NB4 (cell line): ENCODE data around the gene SVOP.

Source experiments
- DNase-seq: peaks from one replicate; pipeline ENCODE4 v3.0.0; 2010; ENCODE audit warnings: low read depth
- H3K4me3 ChIP-seq: one replicate; pipeline ENCODE4 v1.5.1; 2011; ENCODE audit warnings: mild to moderate bottlenecking, low read depth, low read length, moderate library complexity
- CTCF ChIP-seq: IDR thresholded peaks from one replicate; pipeline ENCODE4 v1.5.1; 2012; ENCODE audit warnings: low read depth, low read length
- MAX ChIP-seq: IDR thresholded peaks from 2 replicates; pipeline ENCODE4 v1.6.1; 2011; ENCODE audit warnings: low read depth, low read length
- MYC ChIP-seq: IDR thresholded peaks from 2 replicates; pipeline ENCODE4 v1.6.1; 2011; ENCODE audit warnings: low read depth, low read length
- POLR2A ChIP-seq: IDR thresholded peaks from 2 replicates; pipeline ENCODE4 v1.6.1; 2011; ENCODE audit warnings: mild to moderate bottlenecking; ENCODE audit not compliant: insufficient read length; ENCODE audit errors: extremely low read depth

Gene SVOP

GRCh38 chr12:108947097-108947496 is 73.8 kb downstream of the SVOP start:
- TF ChIP-seq MYC (no peak), MAX (no peak), POLR2A (no peak), CTCF (no peak)
- no peak overlapping the region for H3K4me3 ChIP-seq
- no peak for DNase-seq

- DNase-seq = no peak
- no peak overlapping the region for H3K4me3 ChIP-seq
- TF ChIP-seq MYC = no peak
- no peak for TF ChIP-seq CTCF
- no peak for TF ChIP-seq POLR2A
- no peak for TF ChIP-seq MAX
Measured at GRCh38 chr12:108940138-108940537, 80.7 kb downstream of the SVOP start.

GRCh38 chr12:108939594-108939993 is 81.3 kb downstream of the SVOP start:
- H3K4me3 ChIP-seq = no peak overlapping the region
- peak; percentile 60 for DNase-seq
- TF ChIP-seq MYC (no peak), CTCF (no peak), MAX (no peak), POLR2A (no peak)

GRCh38 chr12:108938247-108938924 is 82.5 kb downstream of the SVOP start:
- DNase-seq = no peak
- TF ChIP-seq CTCF = no peak
- no peak for TF ChIP-seq MYC
- TF ChIP-seq POLR2A = no peak
- TF ChIP-seq MAX = no peak
- no peak overlapping the region for H3K4me3 ChIP-seq

GRCh38 chr12:108935159-108935763 is 85.6 kb downstream of the SVOP start:
- no peak for DNase-seq
- no peak for TF ChIP-seq MAX
- TF ChIP-seq CTCF = no peak
- TF ChIP-seq POLR2A = no peak
- no peak for TF ChIP-seq MYC
- no peak overlapping the region for H3K4me3 ChIP-seq

- DNase-seq = peak; percentile 25
- no peak overlapping the region for H3K4me3 ChIP-seq
- no peak for TF ChIP-seq MAX
- no peak for TF ChIP-seq POLR2A
- TF ChIP-seq MYC = no peak
- TF ChIP-seq CTCF = no peak
Measured at GRCh38 chr12:108933949-108934348, 86.9 kb downstream of the SVOP start.
